HepG2 (cell line): Measurements from ENCODE around the gene MYRFL. TPM values are rescaled to one million over a fixed set of nuclear protein-coding genes. Genes with fewer than 3 reads are reported as not detected.

Experiments
- ATAC-seq: fragments of 200-7000 bp; cut with Tn5 transposase; 3 replicates; pipeline ENCODE4 v1.9.1; 2020; ENCODE audit warnings: mild to moderate bottlenecking, moderate library complexity
- BruUV-seq: library from RNA; stranded (reverse); fragments of 400-500 nt; replicated peaks from 2 replicates; lab custom pipeline; 2021; lab: Mats Ljungman, UMichigan
- CTCF ChIA-PET: fragments of 300-600 bp; formaldehyde crosslinking; extraction: SDS; loops from one replicate; lab custom pipeline; 2021; ENCODE audit warnings: low total read pairs, inconsistent platforms, low intra/inter-chr PET ratio; lab: Yijun Ruan, JAX
- POLR2A ChIA-PET: fragments of 350-600 bp; sonication (Branson Sonifier 250); formaldehyde crosslinking; loops from one replicate; lab custom pipeline; 2020; ENCODE audit warnings: antibody characterized with exemption, inconsistent platforms; lab: Yijun Ruan, JAX
- DNase-seq: peaks from one replicate; pipeline ENCODE4 v3.0.0-alpha.2; 2015; ENCODE audit warnings: low spot score
- FAIRE-seq: peaks from 3 replicates; lab custom pipeline; 2011; peaks lifted over from hg19 to GRCh38; lab: Jason Lieb, UNC
- H2AFZ ChIP-seq: one replicate; pipeline ENCODE4 v1.6.1; 2011; ENCODE audit warnings: low read length, inconsistent platforms
- H3K27ac ChIP-seq: fragments of 300-600 bp; 3 replicates; pipeline ENCODE4 v1.8.0; 2011; ENCODE audit warnings: mixed run types, mild to moderate bottlenecking, mixed read lengths, low read length, inconsistent platforms; ENCODE audit not compliant: insufficient read depth; ENCODE audit errors: extremely low read length
- H3K27me3 ChIP-seq, 2 experiments: fragments of 200-600 bp in 1 of 2; 2 replicates in 1 of 2; 3 replicates in 1 of 2; pipeline versions ENCODE4 v1.6.0 to v1.8.0; 2011; ENCODE audit warnings: low read length in 2 of 2, mild to moderate bottlenecking in 2 of 2, moderate library complexity in 2 of 2, inconsistent platforms in 1 of 2; ENCODE audit not compliant: insufficient read depth in 2 of 2, control insufficient read depth in 1 of 2
- H3K36me3 ChIP-seq, 2 experiments: fragments of 200-600 bp in 1 of 2; replicated peaks in 1 of 2; 2 replicates in 1 of 2; 3 replicates in 1 of 2; pipeline versions ENCODE4 v1.5.1 to v1.8.0; 2011; ENCODE audit warnings: low read length in 2 of 2, inconsistent platforms in 1 of 2; ENCODE audit not compliant: insufficient read depth in 2 of 2, control insufficient read depth in 1 of 2
- H3K4me1 ChIP-seq: 2 replicates; pipeline ENCODE4 v1.5.1; 2012; ENCODE audit warnings: low read length, inconsistent platforms; ENCODE audit not compliant: insufficient read depth
- H3K4me2 ChIP-seq: 2 replicates; pipeline ENCODE4 v1.6.0; 2011; ENCODE audit warnings: low read depth, low read length, inconsistent platforms
- H3K4me3 ChIP-seq, 3 experiments: fragments of 200-600 bp in 1 of 3; sonication (generic), shearing (Covaris generic) in 1 of 3; replicated peaks in 1 of 3; 2 replicates each; pipeline ENCODE4 v1.5.1; 2011 to 2016; ENCODE audit warnings: low read length in 3 of 3, inconsistent platforms in 2 of 3, low read depth in 2 of 3, mild to moderate bottlenecking in 2 of 3, control low read depth in 1 of 3, mixed read lengths in 1 of 3; ENCODE audit not compliant: insufficient read depth in 1 of 3
- H3K79me2 ChIP-seq: one replicate; pipeline ENCODE4 v1.6.1; 2011; ENCODE audit warnings: low read length, inconsistent platforms; ENCODE audit not compliant: insufficient read depth
- H3K9ac ChIP-seq: 2 replicates; pipeline ENCODE4 v1.6.0; 2011; ENCODE audit warnings: mild to moderate bottlenecking, low read depth, low read length, inconsistent platforms; ENCODE audit not compliant: insufficient read depth
- H3K9me3 ChIP-seq: 2 replicates; pipeline ENCODE4 v1.5.1; 2012; ENCODE audit warnings: mild to moderate bottlenecking, low read length
- H4K20me1 ChIP-seq: 2 replicates; pipeline ENCODE4 v1.6.0; 2011; ENCODE audit warnings: inconsistent platforms, mild to moderate bottlenecking, low read length, moderate library complexity; ENCODE audit not compliant: insufficient read depth
- AGO1 ChIP-seq: fragments of 200-400 bp; formaldehyde crosslinking; IDR thresholded peaks from 2 replicates; pipeline ENCODE4 v1.6.1; 2017; ENCODE audit warnings: mild to moderate bottlenecking, low read depth, low read length, moderate library complexity; ENCODE audit not compliant: poor library complexity, severe bottlenecking
- GABPA ChIP-seq, 2 experiments: IDR thresholded peaks; 2 replicates each; pipeline ENCODE4 v1.6.1; 2011 to 2016; ENCODE audit warnings: low read depth in 2 of 2, low read length in 1 of 2, missing biosample characterization in 1 of 2, missing genetic modification characterization in 1 of 2
- MED8 ChIP-seq: sonication (generic); formaldehyde crosslinking; IDR thresholded peaks from 2 replicates; pipeline ENCODE4 v1.8.1; 2023; ENCODE audit warnings: mild to moderate bottlenecking, missing genetic modification reagents; ENCODE audit not compliant: insufficient replicate concordance
- SETDB1 ChIP-seq: sonication (generic); formaldehyde crosslinking; IDR thresholded peaks from 2 replicates; pipeline ENCODE4 v1.5.1; 2020; ENCODE audit warnings: missing genetic modification reagents, mild to moderate bottlenecking, borderline replicate concordance
- SMAD3 ChIP-seq: sonication (generic); formaldehyde crosslinking; IDR thresholded peaks from 2 replicates; pipeline ENCODE4 v1.4.0; 2020; ENCODE audit warnings: missing genetic modification reagents
- ZNF33A ChIP-seq: sonication (generic); formaldehyde crosslinking; IDR thresholded peaks from 2 replicates; pipeline ENCODE4 v1.5.1; 2020; ENCODE audit warnings: missing genetic modification reagents, mild to moderate bottlenecking, moderate library complexity, borderline replicate concordance
- ZNF547 ChIP-seq: sonication (generic); formaldehyde crosslinking; IDR thresholded peaks from 2 replicates; pipeline ENCODE4 v1.5.1; 2020; ENCODE audit warnings: mild to moderate bottlenecking, missing genetic modification reagents
- ZNF775 ChIP-seq: sonication (generic); formaldehyde crosslinking; IDR thresholded peaks from 2 replicates; pipeline ENCODE4 v1.4.0; 2020; ENCODE audit warnings: missing genetic modification reagents, mild to moderate bottlenecking, moderate library complexity, borderline replicate concordance
- ZSCAN29 ChIP-seq: sonication (generic); formaldehyde crosslinking; conservative IDR thresholded peaks from 2 replicates; pipeline ENCODE4 v1.4.0; 2020; ENCODE audit warnings: mild to moderate bottlenecking, missing genetic modification reagents
- ZSCAN30 ChIP-seq: sonication (generic); formaldehyde crosslinking; IDR thresholded peaks from 2 replicates; pipeline ENCODE4 v1.5.0; 2020; ENCODE audit warnings: mild to moderate bottlenecking, missing genetic modification reagents
- WGBS: methylation state at CpG from one replicate; pipeline ENCODE4 v1.1.6; 2017; ENCODE audit warnings: low lambda C conversion rate; 5-methylcytosine and 5-hydroxymethylcytosine counted together
- in situ Hi-C: cut with HindIII; loops from 2 replicates; pipeline ENCODE4 v1.10.0; 2017; ENCODE audit warnings: low pct_unique_long_range_greater_than_20kb; ENCODE audit not compliant: extremely low pct_ligation_motif_present
- intact Hi-C: fragments of 100-400 bp; cut with micrococcal nuclease; formaldehyde crosslinking; loops from one replicate; pipeline ENCODE4 v1.10.0; 2022; ENCODE audit not compliant: unreplicated experiment
- polyA plus RNA-seq, 8 experiments: library from polyadenylated mRNA; depleted of rRNA in 3 of 8; stranded (reverse) in 7 of 8; unstranded in 1 of 8; fragments of >200 nt; fragmentation: Illumina TruSeq in 4 of 8; extraction: Trizol in 4 of 8; gene quantifications; 2 replicates each; pipeline versions ENCODE4 v1.2.1 to v1.2.3, GENCODE V29; 2011 to 2016; ENCODE audit warnings: low read depth in 4 of 8, missing spikeins in 1 of 8, mixed read lengths in 1 of 8; ENCODE audit not compliant: insufficient read depth in 1 of 8
- total RNA-seq, 5 experiments: library from RNA; depleted of rRNA; stranded (reverse); fragments of >200 nt; fragmentation: Illumina TruSeq; extraction: Trizol; gene quantifications; 2 replicates each; pipeline ENCODE4 v1.2.3, GENCODE V29; 2016; ENCODE audit warnings: low read depth in 1 of 5
- TF ChIP-seq, protein P1 (sequence below): sonication (generic); formaldehyde crosslinking; IDR thresholded peaks from 2 replicates; pipeline ENCODE4 v1.8.1; 2023; ENCODE audit warnings: mild to moderate bottlenecking, missing genetic modification reagents
- TF ChIP-seq, protein P2 (sequence below), 2 experiments: fragments of 450-650 bp in 1 of 2; sonication (generic) in 1 of 2; formaldehyde crosslinking in 1 of 2; IDR thresholded peaks; 2 replicates each; pipeline versions ENCODE4 v1.6.1 to v1.8.0; 2016 to 2022; ENCODE audit warnings: antibody characterized with exemption in 1 of 2, mild to moderate bottlenecking in 1 of 2, missing genetic modification reagents in 1 of 2

Gene MYRFL
- total and polyA plus RNA-seq, 2 of the 13 experiments (the other 11 are each of a cell fraction or from before 2014, with no cell fraction given) = 0.09 to 0.11 TPM

GRCh38 chr12:69835081-69835480 lies 10.1 kb downstream of the MYRFL start:
- POLR2A ChIA-PET = no interaction called here

More at GRCh38 chr12:69835081-69835480, 10.1 kb downstream of the MYRFL start:
- 47% methylated on average over 3 of the region's 3 CpGs for WGBS
- Histone ChIP-seq H3K4me2 (no peak overlapping the region), H3K27ac (no peak overlapping the region), H3K4me3 (no peak overlapping the region), H4K20me1 (no peaks in the 10 kb centered on the region), H3K27me3 (no peaks in the 10 kb centered on the region), H3K4me1 (peaks cover 15% of the 10 kb centered on the region), H3K9ac (no peak overlapping the region), H3K9me3 (no peaks in the 10 kb centered on the region), H3K36me3 (no peaks in the 10 kb centered on the region), H3K79me2 (no peaks in the 10 kb centered on the region), H2AFZ (no peak overlapping the region)
- no peak for DNase-seq
- in situ Hi-C loops = no loop called here
- no TSS peak for BruUV-seq
- no peak for FAIRE-seq
- no peak for TF ChIP-seq ZNF547 (CRISPR knock-in tag)
- TF ChIP-seq, protein P1, sequence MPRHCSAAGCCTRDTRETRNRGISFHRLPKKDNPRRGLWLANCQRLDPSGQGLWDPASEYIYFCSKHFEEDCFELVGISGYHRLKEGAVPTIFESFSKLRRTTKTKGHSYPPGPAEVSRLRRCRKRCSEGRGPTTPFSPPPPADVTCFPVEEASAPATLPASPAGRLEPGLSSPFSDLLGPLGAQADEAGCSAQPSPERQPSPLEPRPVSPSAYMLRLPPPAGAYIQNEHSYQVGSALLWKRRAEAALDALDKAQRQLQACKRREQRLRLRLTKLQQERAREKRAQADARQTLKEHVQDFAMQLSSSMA (CRISPR knock-in tag) = no peak
- TF ChIP-seq, protein P2, sequence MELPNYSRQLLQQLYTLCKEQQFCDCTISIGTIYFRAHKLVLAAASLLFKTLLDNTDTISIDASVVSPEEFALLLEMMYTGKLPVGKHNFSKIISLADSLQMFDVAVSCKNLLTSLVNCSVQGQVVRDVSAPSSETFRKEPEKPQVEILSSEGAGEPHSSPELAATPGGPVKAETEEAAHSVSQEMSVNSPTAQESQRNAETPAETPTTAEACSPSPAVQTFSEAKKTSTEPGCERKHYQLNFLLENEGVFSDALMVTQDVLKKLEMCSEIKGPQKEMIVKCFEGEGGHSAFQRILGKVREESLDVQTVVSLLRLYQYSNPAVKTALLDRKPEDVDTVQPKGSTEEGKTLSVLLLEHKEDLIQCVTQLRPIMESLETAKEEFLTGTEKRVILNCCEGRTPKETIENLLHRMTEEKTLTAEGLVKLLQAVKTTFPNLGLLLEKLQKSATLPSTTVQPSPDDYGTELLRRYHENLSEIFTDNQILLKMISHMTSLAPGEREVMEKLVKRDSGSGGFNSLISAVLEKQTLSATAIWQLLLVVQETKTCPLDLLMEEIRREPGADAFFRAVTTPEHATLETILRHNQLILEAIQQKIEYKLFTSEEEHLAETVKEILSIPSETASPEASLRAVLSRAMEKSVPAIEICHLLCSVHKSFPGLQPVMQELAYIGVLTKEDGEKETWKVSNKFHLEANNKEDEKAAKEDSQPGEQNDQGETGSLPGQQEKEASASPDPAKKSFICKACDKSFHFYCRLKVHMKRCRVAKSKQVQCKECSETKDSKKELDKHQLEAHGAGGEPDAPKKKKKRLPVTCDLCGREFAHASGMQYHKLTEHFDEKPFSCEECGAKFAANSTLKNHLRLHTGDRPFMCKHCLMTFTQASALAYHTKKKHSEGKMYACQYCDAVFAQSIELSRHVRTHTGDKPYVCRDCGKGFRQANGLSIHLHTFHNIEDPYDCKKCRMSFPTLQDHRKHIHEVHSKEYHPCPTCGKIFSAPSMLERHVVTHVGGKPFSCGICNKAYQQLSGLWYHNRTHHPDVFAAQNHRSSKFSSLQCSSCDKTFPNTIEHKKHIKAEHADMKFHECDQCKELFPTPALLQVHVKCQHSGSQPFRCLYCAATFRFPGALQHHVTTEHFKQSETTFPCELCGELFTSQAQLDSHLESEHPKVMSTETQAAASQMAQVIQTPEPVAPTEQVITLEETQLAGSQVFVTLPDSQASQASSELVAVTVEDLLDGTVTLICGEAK (IDR thresholded peaks at IDR 0.05) = no peak
- TF ChIP-seq, protein P2 (CRISPR knock-in tag; IDR thresholded peaks at IDR 0.05) = no peak
- no peak for TF ChIP-seq AGO1
- TF ChIP-seq ZNF775 (CRISPR knock-in tag) = no peak
- no peak for TF ChIP-seq SETDB1 (CRISPR knock-in tag)
- no peak for TF ChIP-seq ZSCAN29 (CRISPR knock-in tag)
- no peak for TF ChIP-seq ZNF33A
- no peak for TF ChIP-seq SMAD3 (CRISPR knock-in tag)
- TF ChIP-seq ZSCAN30 (CRISPR knock-in tag) = no peak
- TF ChIP-seq GABPA (IDR thresholded peaks at IDR 0.05; ENCODE audit: low read depth, low read length) = no peak
- no peak for TF ChIP-seq GABPA (CRISPR knock-in tag; IDR thresholded peaks at IDR 0.05; ENCODE audit: low read depth)
- TF ChIP-seq MED8 (CRISPR knock-in tag) = no peak
- CTCF ChIA-PET = no interaction called here
- ATAC-seq = no peak
- intact Hi-C loops = no loop called here
